GM21515 (cell line): ENCODE measurements around the gene ATP8A2.
"Not testable (repeated sequence)": the region's sequence is repeated elsewhere in the genome, so short reads cannot be mapped to it uniquely, and the experiment has no call there.

Experiments used
- ATAC-seq: cut with Tn5 transposase; IDR thresholded peaks from one replicate; pipeline ENCODE4 v1.9.1; 2021; ENCODE audit not compliant: unreplicated experiment

Gene ATP8A2

GRCh38 chr13:25761041-25761440 lies 389.3 kb downstream of the ATP8A2 start:
- ATAC-seq, result no peak

- no peak for ATAC-seq
These were observed 390.5 kb downstream of the ATP8A2 start for GRCh38 chr13:25762281-25762680.

DNA sequence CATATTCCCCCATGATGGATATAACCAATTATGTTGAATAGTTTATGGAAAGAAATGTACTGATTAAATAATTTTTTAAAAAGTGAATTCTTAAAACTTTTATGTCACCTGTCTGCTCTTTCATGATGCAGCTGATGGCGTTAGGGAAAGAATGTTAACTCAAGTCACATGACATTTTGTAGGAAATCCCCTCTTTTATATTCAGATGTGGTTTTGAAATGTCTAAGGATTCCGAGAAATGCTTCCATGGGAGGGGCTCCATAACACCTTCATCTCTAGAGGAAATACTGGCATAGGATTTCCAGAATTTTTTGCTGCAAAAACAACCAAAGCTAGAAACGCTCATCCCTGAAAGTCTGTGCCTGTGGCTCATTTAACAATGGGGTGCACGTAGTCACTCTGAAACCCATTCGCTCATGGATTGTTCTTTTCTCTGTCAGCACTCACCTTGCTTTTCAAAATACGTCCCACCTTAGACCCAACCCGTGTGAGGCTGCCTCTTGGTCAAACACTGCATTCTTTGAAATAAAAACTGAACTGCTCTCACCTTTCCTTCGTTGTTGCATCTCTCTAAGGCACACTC lies 391.1 kb downstream of the ATP8A2 start:
- ATAC-seq, result no peak

- no peak for ATAC-seq
These were observed 392.6 kb downstream of the ATP8A2 start for GRCh38 chr13:25764378-25764777.

GRCh38 chr13:25765266-25765665 lies 393.5 kb downstream of the ATP8A2 start:
- no peak for ATAC-seq

DNA sequence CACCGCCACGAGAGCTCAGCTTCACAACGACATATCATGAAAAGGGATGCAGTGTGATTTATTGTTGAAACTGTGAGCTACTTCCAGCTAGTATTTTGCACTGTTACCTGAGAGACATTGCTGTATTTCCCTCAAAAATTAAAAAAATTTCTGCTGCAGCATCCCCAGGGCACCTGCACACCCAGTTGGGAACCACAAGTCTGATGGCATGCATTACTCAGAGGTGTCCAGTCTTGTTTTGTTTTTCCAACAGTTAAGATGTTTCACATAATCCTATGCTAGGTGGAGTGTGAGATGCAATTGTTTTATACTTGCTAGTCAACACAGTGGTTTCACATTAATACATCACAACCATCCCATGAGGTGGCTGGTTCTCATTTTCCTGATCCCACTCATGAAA lies 394.8 kb downstream of the ATP8A2 start:
- ATAC-seq, result no peak

- no peak for ATAC-seq
These were observed 395.2 kb downstream of the ATP8A2 start for GRCh38 chr13:25766991-25767390.

- ATAC-seq, result no peak
These were observed 396.6 kb downstream of the ATP8A2 start for GRCh38 chr13:25768376-25768775.

- no peak for ATAC-seq
These were observed 397.1 kb downstream of the ATP8A2 start for GRCh38 chr13:25768838-25769237.

DNA sequence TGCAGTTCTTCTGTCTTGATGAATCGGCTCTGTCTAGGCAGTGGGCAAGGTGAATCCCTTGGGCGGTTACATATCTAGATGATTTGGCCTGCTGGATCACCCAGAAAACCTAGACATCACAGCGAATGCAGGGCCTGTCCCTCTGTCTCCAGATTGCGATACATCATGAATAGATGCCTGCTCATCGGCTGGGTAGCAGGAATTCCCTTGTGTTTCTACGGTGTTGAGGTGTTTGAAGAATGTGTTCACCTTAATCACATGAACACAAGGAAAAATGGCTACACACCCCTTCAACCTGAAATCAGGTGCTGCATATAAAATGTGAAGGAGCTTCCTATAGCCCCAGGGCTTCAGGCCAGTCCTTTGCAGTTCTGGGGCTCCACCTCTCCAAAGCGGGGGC lies 398.8 kb downstream of the ATP8A2 start:
- no peak for ATAC-seq

- no peak for ATAC-seq
These were observed 399.4 kb downstream of the ATP8A2 start for GRCh38 chr13:25771202-25771601.

- no peak for ATAC-seq
These were observed 400.1 kb downstream of the ATP8A2 start for GRCh38 chr13:25771641-25772478.

DNA sequence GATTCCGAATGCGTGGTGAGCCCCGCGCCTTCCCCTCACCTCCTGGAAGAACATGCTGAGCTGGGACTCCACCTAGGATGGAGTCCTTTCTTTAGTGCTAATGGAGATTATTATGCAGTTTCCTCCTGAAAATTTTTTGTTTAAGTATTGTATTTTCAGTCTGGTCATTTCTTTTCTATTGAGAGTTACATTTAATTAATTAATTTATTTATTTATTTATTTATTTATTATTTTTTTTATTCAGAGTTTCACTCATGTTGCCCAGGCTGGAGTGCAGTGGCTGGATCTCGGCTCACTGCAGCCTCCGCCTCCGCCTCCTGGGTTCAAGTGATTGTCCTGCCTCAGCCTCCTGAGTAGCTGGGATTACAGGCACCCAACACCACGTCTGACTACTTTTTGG lies 400.8 kb downstream of the ATP8A2 start:
- not testable (repeated sequence) for ATAC-seq

DNA sequence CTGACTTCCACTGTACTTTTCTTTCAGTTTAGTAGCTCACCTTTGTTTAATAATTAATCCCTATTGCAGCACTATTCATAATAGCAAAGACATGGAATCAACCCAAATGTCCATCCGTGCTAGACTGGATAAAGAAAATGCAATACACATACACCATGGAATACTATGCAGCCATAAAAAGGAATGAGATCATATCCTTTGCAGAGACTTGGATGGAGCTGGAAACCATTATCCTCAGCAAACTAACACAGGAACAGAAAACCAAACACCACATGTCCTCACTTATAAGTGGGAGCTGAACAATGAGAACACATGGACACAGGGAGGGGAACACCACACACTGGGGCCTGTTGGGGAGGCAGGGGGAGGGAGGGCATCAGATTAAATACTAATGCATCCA lies 402.3 kb downstream of the ATP8A2 start:
- ATAC-seq, result not testable (repeated sequence)

DNA sequence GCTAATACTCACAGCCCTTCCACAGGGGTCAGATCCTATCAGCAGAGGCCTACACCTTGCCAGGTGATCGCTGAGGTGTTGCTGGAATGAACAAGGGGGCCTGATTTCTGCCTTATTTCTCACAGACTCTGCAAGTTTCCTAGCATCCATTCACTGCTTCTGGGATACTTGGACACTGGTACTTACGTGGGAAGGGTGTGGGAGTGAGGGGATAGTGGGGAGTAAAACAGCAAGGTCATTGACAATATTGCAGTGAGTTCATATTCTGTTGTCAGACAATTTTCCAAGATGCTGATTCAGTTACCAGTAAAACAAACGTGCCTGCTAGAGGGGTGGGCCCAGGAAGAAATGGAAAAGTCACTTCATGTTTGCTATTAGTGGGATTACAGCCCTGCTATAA lies 403.5 kb downstream of the ATP8A2 start:
- no peak for ATAC-seq

GRCh38 chr13:25775986-25776385 lies 404.2 kb downstream of the ATP8A2 start:
- ATAC-seq, result no peak

- no peak for ATAC-seq
These were observed 404.9 kb downstream of the ATP8A2 start for GRCh38 chr13:25776722-25777121.

GRCh38 chr13:25777509-25777908 lies 405.7 kb downstream of the ATP8A2 start:
- no peak for ATAC-seq

DNA sequence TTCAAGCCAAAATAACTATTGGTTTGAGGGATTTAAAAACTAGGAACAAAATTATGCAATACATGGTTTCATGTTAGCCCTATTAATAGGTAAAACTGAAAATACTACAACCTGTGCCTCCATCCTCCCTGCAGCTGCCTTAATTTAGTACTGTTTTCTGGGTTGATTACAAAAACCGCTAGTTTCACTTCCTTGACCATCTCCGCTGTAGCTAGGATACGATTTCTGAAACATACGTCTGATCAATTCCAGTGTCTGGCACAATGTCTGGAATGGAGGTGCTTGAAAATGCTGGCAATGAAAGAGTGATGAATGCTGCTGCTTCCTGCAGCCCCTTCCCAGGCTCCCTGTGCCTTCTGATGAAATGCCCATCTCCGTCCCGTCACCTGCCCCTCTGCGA lies 406.6 kb downstream of the ATP8A2 start:
- no peak for ATAC-seq

DNA sequence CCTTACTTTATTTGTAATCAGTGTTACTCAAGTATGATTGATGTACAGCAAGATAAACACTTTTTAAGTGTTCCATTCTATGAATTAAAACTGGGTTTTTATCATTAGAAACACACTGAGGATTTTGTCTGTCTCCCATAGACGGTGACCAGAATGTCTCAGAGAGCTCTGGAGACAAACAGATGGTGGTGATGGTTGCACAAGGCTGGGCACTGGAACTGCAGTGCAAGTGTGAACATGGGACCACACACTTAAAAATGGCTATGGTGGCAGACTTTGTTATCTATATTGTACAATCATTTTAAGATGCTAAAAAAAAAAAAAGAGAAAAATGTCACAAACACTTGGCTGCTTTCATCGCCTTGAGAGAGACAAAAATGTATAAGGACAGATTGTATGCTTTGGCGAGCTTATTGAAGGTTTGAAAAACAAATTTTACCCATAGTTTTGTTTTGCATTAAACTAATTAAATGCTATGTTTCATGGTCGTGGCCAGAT lies 407.1 kb downstream of the ATP8A2 start:
- ATAC-seq, result no peak

DNA sequence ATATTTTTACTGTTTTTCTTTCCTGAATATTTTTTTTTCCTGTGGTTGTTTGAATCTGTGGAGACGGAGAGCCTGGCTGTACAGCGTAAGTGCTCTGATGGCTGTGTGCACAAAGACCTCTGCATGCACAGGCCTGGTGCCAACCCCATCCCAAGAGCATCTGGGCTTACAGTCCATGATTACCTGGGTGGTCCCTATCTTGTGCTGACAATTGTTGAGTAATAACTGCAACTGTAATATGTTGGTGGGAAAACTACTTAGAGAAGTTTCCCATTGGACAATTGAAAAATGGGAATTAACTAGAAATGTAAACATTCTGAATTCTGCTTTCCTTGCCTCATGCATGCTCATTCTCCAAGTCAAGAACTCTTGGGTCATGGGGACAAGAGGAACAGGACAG lies 411.3 kb downstream of the ATP8A2 start:
- no peak for ATAC-seq

- ATAC-seq, result no peak
These were observed 411.8 kb downstream of the ATP8A2 start for GRCh38 chr13:25783601-25784024.
